Inferior parietal cortex (tissue), 1 donor: ENCODE measurements around the gene WBP4.
"Not testable (repeated sequence)": the region's sequence is repeated elsewhere in the genome, so short reads cannot be mapped to it uniquely, and the experiment has no call there.

ENCODE experiments used
- DNase-seq: peaks from one replicate; pipeline ENCODE4 v3.0.0-alpha.2; 2016; ENCODE audit errors: extremely low spot score

Gene WBP4, protein sequence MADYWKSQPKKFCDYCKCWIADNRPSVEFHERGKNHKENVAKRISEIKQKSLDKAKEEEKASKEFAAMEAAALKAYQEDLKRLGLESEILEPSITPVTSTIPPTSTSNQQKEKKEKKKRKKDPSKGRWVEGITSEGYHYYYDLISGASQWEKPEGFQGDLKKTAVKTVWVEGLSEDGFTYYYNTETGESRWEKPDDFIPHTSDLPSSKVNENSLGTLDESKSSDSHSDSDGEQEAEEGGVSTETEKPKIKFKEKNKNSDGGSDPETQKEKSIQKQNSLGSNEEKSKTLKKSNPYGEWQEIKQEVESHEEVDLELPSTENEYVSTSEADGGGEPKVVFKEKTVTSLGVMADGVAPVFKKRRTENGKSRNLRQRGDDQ

DNA sequence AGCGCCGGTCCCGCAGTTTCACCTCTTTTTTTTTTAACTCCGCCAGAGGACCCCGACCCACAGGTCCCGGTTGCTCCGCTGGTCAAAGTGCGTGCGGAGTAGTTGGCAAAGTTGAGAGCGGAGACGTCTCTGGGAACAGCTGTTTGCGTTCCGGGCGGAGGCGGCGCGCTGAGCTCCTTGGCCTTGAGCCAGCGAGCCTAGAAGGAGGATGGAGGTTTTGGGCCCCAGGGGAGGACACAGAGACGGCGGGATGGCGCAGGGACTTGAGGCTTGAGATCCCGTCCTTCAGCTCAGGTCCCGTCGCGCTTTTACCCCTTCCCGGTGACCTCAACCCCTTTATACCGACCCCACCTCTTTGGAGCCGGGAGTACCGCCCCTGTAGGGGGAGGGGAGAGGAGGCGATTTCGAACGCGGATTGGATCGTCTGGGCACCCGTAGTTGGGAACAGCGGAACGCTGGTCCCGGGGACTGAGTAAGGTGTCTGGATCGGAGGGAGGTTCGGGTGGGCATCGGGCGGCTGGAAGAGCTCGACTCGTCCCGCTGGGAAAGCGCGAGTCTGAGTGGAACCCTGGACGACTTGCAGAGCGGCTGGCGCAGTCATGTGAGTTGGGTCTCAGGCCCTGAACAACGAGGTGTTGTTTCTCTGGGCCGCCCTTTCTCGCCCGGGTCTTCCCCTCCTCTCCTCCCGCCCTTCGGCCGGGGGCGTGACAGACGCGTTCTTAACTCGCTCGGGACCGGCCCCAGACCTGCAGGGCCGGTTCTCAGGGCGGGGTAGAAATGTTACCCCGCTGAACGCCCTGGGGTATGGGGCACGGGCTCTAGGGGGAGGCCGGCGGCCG lies at the start of gene WBP4:
WBP4 (plus strand) TSS at position 435 of the 839 bp plus-strand sequence; CDS start at position 600, 165 bp downstream.
- peak; percentile 96 for DNase-seq

DNA sequence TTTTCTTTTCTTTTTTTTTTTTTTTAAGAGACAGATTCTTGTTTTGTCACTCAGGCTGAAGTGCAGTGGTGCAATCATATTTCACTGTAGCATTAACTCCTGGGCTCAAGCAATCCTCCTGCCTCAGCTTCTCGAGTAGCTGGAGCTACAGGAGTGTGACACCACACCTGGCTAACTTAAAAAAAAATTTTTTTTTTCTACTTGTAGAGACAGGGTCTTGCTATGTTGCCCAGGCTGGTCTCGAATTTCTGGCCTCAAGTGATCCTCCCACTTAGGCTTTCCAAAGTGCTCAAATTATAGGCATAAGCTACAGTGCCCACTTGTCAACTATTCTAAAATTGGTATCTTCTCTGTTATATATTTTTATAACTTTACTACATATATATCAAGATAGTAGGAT lies 48.8 kb upstream of the WBP4 start:
- no peak for DNase-seq

DNA sequence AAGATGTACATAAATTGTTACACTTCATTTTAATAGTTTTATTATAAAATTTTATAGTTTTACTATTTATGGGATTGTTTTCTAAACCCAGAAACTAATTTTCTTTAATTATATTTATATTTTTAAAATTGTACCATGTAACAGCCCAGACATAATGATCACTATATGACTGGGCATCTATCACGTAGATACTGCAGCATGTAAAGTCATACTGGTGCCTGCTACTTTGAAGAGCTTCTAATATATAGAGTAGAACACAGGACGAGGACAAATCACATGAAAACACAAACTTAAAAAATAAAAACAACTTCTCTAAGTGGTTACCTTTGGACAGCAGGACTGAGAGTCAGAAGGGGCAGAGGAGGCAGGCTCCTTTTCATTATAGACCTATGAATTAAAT lies 47.5 kb upstream of the WBP4 start:
- no peak for DNase-seq

DNA sequence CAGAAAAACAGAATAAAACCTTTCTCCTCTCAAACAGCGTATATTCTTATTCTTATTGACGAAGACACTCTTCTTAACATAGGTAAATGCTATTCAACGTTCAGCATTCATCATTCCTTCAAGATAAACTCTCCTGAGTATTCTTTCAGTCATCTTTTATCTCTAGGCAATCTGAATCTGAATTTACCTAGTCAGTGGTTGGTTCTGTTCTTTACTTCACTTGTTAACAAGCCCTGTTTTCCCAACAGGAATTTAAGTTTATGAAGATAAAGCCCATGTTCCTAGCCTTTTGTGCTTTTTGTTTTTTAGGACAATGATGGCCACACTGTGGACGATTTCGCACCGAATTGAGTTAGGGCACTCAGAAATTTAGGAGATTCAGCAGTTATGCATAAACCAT lies 45.4 kb upstream of the WBP4 start:
- DNase-seq, result no peak

DNA sequence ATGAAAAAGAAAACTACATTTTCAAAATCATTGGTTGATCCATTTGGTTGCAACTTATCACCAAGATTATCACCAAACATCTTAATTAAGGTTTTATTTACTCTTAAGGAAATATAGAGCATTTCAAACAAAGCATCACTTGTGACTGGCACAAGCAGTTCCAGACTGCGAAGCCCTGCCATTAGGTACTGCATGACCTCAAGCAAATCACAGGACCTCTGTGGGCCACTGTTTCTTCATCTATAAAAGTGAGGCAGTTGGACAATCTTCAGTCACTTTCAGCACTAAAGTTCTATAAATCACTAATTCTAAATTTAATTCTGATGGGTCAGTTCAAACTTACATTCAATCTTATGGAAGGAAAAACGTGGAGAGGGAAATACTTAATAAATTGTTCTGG lies 44.1 kb upstream of the WBP4 start:
- peak; percentile 26 for DNase-seq

DNA sequence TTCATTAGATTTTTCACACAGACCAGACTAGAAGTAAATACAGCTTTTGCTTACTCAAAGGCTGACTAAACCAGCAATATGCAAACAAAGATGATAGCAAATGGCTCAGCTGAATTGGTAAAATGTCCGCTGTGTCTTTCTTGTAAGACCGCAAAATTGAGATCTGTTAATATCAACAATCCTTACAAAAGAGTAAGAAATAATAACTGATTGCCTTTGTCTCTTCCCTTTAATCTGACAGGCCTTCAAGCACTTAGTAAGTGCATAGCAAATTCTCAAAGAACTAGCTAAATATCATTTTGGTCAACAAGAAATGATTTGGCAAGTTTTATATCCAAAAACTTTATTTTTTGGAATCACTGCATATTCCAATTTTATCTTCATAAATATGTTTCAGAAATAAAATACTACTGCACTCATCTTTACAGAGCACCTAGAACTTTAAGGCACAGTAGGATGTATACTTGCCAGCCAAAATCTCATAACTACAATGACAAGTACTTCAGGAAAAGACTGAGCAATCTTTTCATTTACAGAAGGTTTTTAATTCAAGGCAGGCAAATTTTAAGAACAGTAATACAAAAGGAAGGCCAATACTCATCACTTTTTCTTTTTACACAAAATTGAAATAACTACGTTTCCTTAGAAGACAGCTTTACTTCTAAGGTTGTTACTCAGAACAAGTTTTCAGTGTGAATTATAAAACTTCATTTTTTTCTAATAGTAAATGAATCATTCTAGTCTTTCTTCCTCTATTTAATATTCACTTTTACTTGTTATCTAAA lies 43.3 kb upstream of the WBP4 start:
- peak; percentile 23 for DNase-seq

DNA sequence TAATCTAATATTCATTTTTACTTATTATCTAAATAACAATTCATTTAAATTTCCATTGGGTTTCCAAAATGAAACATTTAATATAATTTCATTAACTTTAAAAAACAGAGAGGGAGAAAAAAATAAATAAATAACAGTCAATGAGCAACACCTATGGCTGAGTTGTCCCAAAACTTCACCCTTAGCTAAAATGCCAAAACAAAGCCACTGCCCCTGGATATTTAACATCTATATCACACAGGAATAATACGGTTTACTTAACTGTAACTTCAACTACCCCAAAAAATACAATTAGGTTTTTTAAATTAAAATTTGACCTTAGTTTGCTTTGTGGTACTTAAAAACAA lies 42.7 kb upstream of the WBP4 start:
- DNase-seq, result no peak

DNA sequence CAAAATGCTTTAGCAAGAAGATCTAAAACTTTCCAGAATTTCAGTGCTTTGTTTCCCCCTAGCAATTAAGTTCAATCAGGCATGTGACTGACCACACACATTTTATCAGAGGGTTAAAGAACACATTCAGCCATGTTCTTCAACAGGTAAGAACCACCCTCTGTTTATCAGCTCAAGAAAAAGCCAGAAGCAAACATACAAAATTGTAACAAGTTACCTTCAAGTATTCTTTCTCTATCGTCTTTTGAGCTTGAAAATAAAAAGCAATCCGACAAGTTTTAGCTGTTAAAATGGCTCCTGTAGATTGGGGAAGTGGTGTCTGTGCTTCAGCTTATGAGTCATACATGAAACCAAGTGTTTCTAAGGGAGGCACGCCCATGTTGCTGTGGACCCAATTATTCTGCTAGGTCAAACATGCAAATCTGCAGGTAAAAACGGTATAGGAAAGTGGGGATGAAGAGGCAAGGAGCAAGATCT lies 42.3 kb upstream of the WBP4 start, which contains the start of gene ELF1:
ELF1 (minus strand) TSS at position 306 of the 477 bp plus-strand sequence. CDS start 37,262 bp downstream, outside the sequence.
- DNase-seq, result peak; percentile 49

DNA sequence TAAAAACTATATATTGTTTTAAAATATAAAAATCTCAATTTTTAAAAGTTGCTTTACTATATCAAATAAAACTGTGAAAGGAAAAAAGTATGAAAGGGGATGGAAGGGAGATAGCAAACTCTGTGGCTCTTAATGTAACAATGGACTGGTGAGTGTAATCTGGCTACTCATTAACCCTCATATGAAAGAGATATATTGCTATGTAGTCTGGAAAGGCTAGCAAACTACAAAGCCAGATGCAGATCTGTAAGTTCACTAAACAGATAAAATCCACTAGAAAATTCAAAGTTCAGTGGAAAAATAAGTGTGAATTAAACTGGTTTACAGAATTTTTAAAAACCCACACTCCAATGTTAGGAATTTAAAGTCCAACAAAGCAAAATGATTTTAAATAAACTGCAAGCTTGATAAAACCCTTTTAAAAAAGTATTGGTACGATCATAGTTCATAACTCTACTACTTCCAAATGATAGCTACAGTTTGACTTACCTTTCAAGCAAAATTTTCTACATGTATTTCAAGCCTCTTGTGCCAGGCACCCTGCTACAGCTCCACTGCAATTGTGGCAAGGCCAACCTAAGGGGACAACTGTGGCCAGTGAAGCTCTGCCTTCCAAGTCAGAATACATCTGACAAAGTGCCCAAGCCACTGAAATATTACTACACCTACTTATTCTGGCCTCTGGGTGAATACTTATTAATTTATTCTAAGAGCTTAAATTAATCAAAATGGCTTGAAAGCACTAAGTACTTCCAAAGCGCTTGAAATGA lies 41.5 kb upstream of the WBP4 start:
- DNase-seq, result no peak

DNA sequence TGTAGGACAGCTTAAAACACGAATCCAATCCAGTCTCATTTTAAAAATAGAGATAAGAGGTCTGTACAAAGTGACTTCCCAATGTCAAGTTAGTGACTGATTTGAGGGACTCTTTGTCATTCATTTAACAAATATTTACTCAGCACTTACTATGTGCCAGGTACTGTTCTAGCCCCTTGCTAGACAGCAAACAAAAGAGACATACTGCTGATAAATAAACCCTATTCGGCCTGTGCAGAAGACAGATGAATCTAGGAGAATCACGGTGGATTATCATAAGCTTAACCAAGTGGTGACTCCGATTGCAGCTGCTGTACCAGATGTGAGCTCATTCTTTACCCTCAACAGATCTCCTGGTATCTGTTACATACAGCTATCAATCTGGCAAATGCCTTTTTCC lies 35.8 kb upstream of the WBP4 start:
- no peak for DNase-seq

DNA sequence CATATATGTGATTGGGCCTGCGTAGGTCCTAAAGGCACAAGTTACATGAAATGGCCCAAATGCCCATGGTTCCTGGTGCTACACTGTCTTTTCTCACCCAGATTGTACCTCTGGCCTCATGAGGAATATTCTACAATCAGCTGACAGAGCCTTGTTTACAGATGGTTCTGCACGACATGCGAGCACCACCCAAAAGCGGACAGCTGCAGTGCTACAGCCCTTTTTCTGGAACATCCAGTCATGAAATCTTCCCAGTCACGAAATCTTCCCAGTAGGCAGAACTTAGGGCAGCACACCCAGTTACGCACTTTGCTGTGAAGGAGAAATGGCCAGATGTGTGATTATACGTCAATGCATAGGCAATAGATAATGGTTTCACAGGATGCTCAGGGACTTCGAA lies 34.5 kb upstream of the WBP4 start:
- DNase-seq, result no peak

DNA sequence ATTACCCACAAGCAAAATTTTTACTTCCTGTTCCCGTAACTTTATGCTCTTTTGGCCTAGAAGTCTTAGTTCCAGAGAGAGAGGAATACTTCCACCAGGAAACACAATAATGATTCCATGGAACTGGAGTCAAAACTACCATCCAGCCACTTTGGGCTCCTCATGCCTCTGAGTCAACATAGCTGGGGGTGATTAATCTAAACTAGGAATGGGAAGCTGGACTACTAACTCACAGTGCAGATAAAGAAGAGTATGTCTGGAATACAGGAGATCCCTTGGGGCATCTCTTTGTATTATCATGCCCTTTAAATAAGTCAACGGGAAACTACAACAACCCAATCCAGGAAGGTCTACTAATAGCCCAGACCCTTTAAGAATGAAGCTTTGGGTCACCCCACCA lies 33.3 kb upstream of the WBP4 start:
- no peak for DNase-seq

DNA sequence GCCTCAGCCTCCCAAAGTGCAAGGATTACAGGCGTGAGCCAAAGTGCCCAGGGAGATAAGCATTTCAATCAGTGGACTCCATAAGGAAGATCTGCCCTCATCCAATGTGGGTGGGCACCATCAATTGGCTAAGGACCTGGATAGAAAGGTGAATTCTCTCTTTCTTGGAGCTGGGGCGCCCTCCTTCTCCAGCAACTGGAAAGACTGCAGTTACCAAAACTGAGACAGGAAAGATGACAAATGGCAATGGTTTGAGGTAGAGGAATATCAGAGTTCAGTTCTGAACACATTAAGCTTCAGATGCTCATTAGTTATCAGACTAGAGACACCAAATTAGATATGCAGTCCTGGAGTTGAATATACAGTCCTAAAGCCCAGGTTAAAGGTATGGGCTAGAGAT lies 31.7 kb upstream of the WBP4 start:
- no peak for DNase-seq

DNA sequence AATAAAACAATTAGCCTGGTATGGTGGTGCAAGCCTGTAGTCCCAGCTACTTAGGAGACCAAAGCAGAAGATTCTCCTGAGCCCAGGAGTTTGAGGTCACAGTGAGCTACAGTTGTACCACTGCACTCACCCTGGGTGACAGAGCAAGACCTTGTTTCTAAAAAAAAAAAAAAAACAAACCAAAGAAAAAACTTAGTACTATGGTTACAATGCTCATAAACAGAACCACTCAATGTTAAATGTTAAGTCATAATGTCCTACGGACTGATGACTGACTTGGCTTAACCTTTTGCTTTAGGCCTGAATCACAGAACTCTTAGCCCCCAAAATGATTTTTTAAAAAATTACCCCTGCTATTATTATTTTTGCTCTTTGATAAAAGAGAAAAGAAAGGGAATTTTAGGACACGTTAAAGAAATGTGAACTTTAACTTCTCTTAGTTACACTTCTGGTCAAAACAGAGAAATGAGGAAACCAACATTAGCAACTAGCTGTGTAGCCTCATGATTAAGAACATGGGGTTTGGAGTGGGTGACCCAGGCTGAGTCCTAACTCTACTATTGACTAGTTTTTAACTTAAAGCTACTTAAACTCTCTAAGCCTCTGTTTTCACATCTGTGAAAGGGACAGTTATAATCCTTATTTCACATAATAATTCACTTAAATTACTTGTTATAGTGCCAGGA lies 28.5 kb upstream of the WBP4 start:
- no peak for DNase-seq

DNA sequence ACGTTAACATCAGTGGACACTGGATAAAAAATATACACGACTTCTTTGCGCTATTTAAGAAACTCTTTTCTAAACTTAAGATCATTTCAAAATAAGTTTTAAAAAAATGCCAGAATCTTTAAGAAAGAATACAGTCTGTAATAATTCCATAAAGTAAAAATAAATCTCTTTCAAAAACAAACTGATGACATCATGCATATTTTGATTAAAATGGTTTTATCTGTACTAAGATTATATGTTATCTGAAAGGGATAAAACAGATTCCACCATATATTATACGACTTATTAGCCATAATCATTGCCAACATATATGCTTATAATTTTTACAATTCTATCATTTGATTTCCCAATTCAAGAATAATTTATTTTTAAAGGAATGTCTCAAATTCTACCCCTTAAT lies 26.9 kb upstream of the WBP4 start:
- no peak for DNase-seq

DNA sequence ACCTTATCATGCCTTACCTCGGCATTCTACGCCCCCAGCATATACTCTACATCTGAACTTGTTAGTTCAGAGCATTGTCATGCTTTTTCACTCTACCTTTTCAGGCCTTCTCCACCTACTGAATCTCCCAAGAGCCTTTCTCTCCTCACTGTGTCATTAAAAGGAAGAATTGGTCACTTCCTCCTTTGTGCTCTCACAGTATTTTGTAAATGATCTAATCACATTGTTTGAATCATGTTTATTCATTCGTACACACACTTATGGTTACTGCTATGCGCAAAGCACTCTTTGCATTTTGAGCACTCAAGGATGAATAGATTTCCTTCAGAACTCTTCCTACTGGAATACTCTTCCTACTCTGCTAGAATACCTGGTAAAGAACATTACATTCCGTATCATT lies 26.4 kb upstream of the WBP4 start:
- no peak for DNase-seq

DNA sequence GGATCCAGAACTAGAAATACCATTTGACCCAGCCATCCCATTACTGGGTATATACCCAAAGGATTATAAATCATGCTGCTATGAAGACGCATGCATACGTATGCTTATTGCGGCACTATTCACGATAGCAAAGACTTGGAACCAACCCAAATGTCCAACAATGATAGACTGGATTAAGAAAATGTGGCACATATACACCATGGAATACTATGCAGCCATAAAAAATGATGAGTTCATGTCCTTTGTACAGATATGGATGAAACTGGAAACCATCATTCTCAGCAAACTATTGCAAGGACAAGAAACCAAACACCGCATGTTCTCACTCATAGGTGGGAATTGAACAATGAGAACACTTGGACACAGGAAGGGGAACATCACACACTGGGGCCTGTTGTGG lies 24.8 kb upstream of the WBP4 start:
- DNase-seq, result not testable (repeated sequence)

DNA sequence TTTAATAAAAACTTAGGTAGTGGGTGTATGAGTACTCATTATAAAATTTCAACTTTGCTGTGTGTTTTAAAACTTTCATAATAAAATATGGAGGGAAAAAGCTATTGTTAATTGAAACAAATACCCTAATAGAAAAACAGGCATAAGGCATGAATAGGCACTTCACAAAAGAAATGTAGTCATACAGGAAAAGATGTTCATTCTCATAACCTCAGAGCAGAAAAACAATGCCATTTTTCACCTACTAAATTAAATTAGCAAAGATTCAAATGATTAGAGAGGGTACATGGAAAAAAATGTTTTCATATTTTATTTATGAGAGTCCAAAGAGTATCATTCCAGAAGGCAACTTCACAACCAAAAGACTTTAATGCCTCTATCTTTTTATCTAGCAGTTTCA lies 21.6 kb upstream of the WBP4 start:
- DNase-seq, result no peak

DNA sequence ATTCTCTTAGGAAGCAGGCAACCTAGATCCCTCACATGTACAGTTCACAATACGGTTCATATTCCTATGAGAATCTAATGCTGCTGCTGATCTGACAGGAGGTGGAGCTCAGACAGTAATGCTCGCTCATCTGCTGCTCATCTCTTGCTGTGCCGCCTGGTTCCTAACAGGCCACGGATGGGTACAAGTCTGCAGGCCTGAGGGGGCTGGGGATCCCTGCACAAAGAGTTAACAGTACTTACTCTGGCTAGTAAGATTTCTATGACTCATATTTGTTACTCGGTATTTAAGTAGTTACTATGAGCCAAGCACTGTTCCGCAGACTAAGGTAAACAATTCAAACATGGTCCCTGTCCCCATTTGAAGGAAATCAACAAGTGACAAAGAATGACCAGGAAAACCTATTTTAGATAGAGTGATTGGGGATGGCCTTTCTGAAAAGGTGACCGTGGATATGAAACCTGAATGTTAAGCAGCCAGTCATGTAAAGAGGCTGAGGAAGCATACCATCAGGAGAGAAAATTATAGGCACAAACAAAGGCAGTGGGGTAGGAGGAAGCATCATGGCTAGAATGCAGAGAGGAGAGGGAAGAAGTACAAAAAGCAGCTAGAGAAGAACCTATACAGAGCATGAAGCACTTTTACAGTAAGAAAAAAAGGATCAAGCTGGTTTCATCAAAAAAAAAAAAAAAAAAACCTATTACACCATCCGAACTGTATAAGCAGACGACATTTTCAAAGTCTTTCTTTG lies 20.6 kb upstream of the WBP4 start:
- DNase-seq, result no peak

DNA sequence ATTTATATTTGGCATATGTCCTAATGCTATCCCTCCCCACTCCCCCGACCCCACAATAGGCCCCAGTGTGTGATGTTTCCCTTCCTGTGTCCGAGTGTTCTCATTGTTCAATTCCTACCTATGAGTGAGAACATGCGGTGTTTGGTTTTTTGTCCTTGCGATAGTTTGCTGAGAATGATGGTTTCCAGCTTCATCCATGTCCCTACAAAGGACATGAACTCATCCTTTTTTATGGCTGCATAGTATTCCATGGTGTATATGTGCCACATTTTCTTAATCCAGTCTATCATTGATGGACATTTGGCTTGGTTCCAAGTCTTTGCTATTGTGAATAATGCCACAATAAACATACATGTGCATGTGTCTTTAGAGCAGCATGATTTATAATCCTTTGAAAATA lies 18.9 kb upstream of the WBP4 start:
- not testable (repeated sequence) for DNase-seq
